HFFc6 (cell line): ENCODE data around the gene MAPK7. TPM values are rescaled to one million over a fixed set of nuclear protein-coding genes. Genes with fewer than 3 reads are reported as not detected.

Experiments
- DNase-seq: peaks from one replicate; pipeline ENCODE4 v3.0.0-alpha.2; 2018
- H3K27ac Mint-ChIP-seq: 2 replicates; pipeline ENCODE4 v1.8.0; 2020; ENCODE audit warnings: mild to moderate bottlenecking, mixed read lengths
- H3K27me3 Mint-ChIP-seq: 2 replicates; pipeline ENCODE4 v1.8.0; 2021; ENCODE audit warnings: mild to moderate bottlenecking, moderate library complexity, mixed read lengths; ENCODE audit not compliant: insufficient read depth
- H3K36me3 Mint-ChIP-seq: 2 replicates; pipeline ENCODE4 v1.8.0; 2021; ENCODE audit warnings: low read depth, mixed read lengths
- H3K4me1 Mint-ChIP-seq: 2 replicates; pipeline ENCODE4 v1.8.0; 2020; ENCODE audit warnings: low read depth, mixed read lengths
- H3K4me3 Mint-ChIP-seq: 2 replicates; pipeline ENCODE4 v1.8.0; 2020; ENCODE audit warnings: mild to moderate bottlenecking, moderate library complexity, mixed read lengths
- H3K9me3 Mint-ChIP-seq: 2 replicates; pipeline ENCODE4 v1.8.0; 2020; ENCODE audit warnings: mild to moderate bottlenecking, mixed read lengths
- CTCF ChIP-seq: fragments of 200-600 bp; sonication (generic); IDR thresholded peaks from 2 replicates; pipeline ENCODE4 v1.5.0; 2021; ENCODE audit warnings: antibody characterized with exemption, mild to moderate bottlenecking
- total RNA-seq, 6 experiments: library from RNA; stranded (reverse); fragmentation: NEBNext Ultra II Directional; extraction: Animal tissue kit (Norgen Biotek cat#: 25700); gene quantifications; 2 replicates in 1 of 6; 3 replicates in 5 of 6; pipeline ENCODE4 v1.2.3, GENCODE V29; 2021

The MAPK7 gene
- total RNA-seq, 6 experiments from 2014 or later: 18.5 to 27.1 (median 23.9) TPM

- no peak for TF ChIP-seq CTCF
- Mint-ChIP-seq H3K27me3 (peaks cover 3% of the 10 kb centered on the region), H3K27ac (peak overlapping the region; percentile 70), H3K9me3 (no peaks in the 10 kb centered on the region), H3K4me3 (peak overlapping the region; percentile 95), H3K36me3 (peaks cover 23% of the 10 kb centered on the region), H3K4me1 (peaks cover 36% of the 10 kb centered on the region)
- DNase-seq: no peak
Measured at GRCh38 chr17:19379361-19380065, 1.2 kb downstream of the MAPK7 start.

- Mint-ChIP-seq H3K27ac (no peak overlapping the region), H3K27me3 (peaks cover 3% of the 10 kb centered on the region), H3K9me3 (no peaks in the 10 kb centered on the region), H3K4me3 (no peak overlapping the region), H3K36me3 (peaks cover 24% of the 10 kb centered on the region), H3K4me1 (peaks cover 44% of the 10 kb centered on the region)
- no peak for TF ChIP-seq CTCF
- DNase-seq: no peak
Measured at GRCh38 chr17:19380481-19381301, 2.4 kb downstream of the MAPK7 start.

- Mint-ChIP-seq H3K4me1 (peaks cover 48% of the 10 kb centered on the region), H3K9me3 (no peaks in the 10 kb centered on the region), H3K27me3 (peaks cover 3% of the 10 kb centered on the region), H3K4me3 (no peak overlapping the region), H3K36me3 (peaks cover 24% of the 10 kb centered on the region), H3K27ac (no peak overlapping the region)
- TF ChIP-seq CTCF: no peak
- DNase-seq: no peak
Measured at GRCh38 chr17:19381361-19381740, 3.1 kb downstream of the MAPK7 start.

- Mint-ChIP-seq H3K4me3 (no peak overlapping the region), H3K36me3 (peaks cover 24% of the 10 kb centered on the region)
- no peak for DNase-seq
Measured at GRCh38 chr17:19381741-19382444, 3.6 kb downstream of the MAPK7 start.

More at GRCh38 chr17:19381741-19382444, 3.6 kb downstream of the MAPK7 start:
- Mint-ChIP-seq H3K9me3 (no peaks in the 10 kb centered on the region), H3K27me3 (peaks cover 3% of the 10 kb centered on the region), H3K4me1 (peaks cover 50% of the 10 kb centered on the region), H3K27ac (no peak overlapping the region)
- no peak for TF ChIP-seq CTCF
